Keratinocyte (primary cell): ENCODE data around the gene ANKRD6. TPM values are rescaled to one million over a fixed set of nuclear protein-coding genes. Genes with fewer than 3 reads are reported as not detected.

Experiments
- DNase-seq: peaks from one replicate; pipeline ENCODE4 v3.0.0-alpha.2; 2011; ENCODE audit warnings: low read depth, missing footprints, low spot score
- FAIRE-seq: peaks from 2 replicates; lab custom pipeline; 2011; peaks lifted over from hg19 to GRCh38; lab: Jason Lieb, UNC
- H2AFZ ChIP-seq: 2 replicates; pipeline ENCODE4 v1.6.0; 2012; ENCODE audit warnings: low read length, control low read depth, inconsistent platforms; ENCODE audit not compliant: control insufficient read depth
- H3K27ac ChIP-seq: 2 replicates; pipeline ENCODE4 v1.5.1; 2011; ENCODE audit warnings: low read length; ENCODE audit not compliant: control insufficient read depth, insufficient read depth
- H3K27me3 ChIP-seq: 3 replicates; pipeline ENCODE4 v1.6.0; 2011; ENCODE audit warnings: low read length; ENCODE audit not compliant: control insufficient read depth, insufficient read depth; ENCODE audit errors: extremely low read depth
- H3K36me3 ChIP-seq, 2 experiments: 2 replicates in 1 of 2; 3 replicates in 1 of 2; pipeline ENCODE4 v1.5.1; 2011; ENCODE audit warnings: low read length in 2 of 2, mild to moderate bottlenecking in 1 of 2; ENCODE audit not compliant: control insufficient read depth in 2 of 2, insufficient read depth in 2 of 2; ENCODE audit errors: extremely low read depth in 1 of 2
- H3K4me1 ChIP-seq: 3 replicates; pipeline ENCODE4 v1.5.1; 2011; ENCODE audit warnings: low read length; ENCODE audit not compliant: control insufficient read depth, insufficient read depth; ENCODE audit errors: extremely low read depth
- H3K4me2 ChIP-seq: 3 replicates; pipeline ENCODE4 v1.6.0; 2011; ENCODE audit warnings: low read depth, low read length; ENCODE audit not compliant: control insufficient read depth, insufficient read depth; ENCODE audit errors: extremely low read depth
- H3K4me3 ChIP-seq, 3 experiments: fragments of 200-600 bp in 1 of 3; sonication (generic) in 1 of 3; 2 replicates in 2 of 3; 3 replicates in 1 of 3; pipeline ENCODE4 v1.5.1; 2011 to 2016; ENCODE audit warnings: low read length in 3 of 3, mild to moderate bottlenecking in 3 of 3, control low read depth in 2 of 3, inconsistent platforms in 1 of 3, low read depth in 1 of 3, mixed read lengths in 1 of 3, mixed run types in 1 of 3, moderate library complexity in 1 of 3; ENCODE audit not compliant: control insufficient read depth in 2 of 3, insufficient read depth in 2 of 3; ENCODE audit errors: extremely low read depth in 1 of 3
- H3K79me2 ChIP-seq: 2 replicates; pipeline ENCODE4 v1.6.0; 2012; ENCODE audit warnings: low read length; ENCODE audit not compliant: control insufficient read depth, insufficient read depth
- H3K9ac ChIP-seq: 3 replicates; pipeline ENCODE4 v1.6.0; 2011; ENCODE audit warnings: low read length; ENCODE audit not compliant: control insufficient read depth, insufficient read depth; ENCODE audit errors: extremely low read depth
- H3K9me1 ChIP-seq: 3 replicates; pipeline ENCODE4 v1.6.0; 2011; ENCODE audit warnings: low read length; ENCODE audit not compliant: control insufficient read depth, insufficient read depth; ENCODE audit errors: extremely low read depth
- H3K9me3 ChIP-seq: 2 replicates; pipeline ENCODE4 v1.5.1; 2012; ENCODE audit warnings: low read depth, low read length; ENCODE audit not compliant: control insufficient read depth
- H4K20me1 ChIP-seq: 3 replicates; pipeline ENCODE4 v1.6.0; 2011; ENCODE audit warnings: low read length; ENCODE audit not compliant: control insufficient read depth, insufficient read depth; ENCODE audit errors: extremely low read depth
- EZH2 ChIP-seq: IDR thresholded peaks from one replicate; pipeline ENCODE4 v1.6.1; 2012; ENCODE audit warnings: inconsistent platforms, mild to moderate bottlenecking, low read length, moderate library complexity
- dilution Hi-C: fragments of 300-500 bp; cut with MboI; formaldehyde crosslinking; loops from one replicate; pipeline ENCODE4 v1.7.0; 2020; ENCODE audit warnings: low sequenced_read_pairs; ENCODE audit not compliant: extremely low pct_ligation_motif_present
- polyA plus RNA-seq, 5 experiments: library from polyadenylated mRNA; depleted of rRNA in 3 of 5; stranded (reverse) in 3 of 5; stranded (forward) in 1 of 5; unstranded in 1 of 5; fragments of >200 nt; gene quantifications; 1 replicate in 1 of 5; 2 replicates in 3 of 5; 3 replicates in 1 of 5; pipeline versions ENCODE4 v1.2.1 to v1.2.3, GENCODE V29; 2011 to 2012; ENCODE audit warnings: missing spikeins in 2 of 5, low read depth in 1 of 5, low replicate concordance in 1 of 5
- TF ChIP-seq, protein P1 (sequence below), 3 experiments: IDR thresholded peaks in 1 of 3; conservative IDR thresholded peaks in 1 of 3; optimal IDR thresholded peaks in 1 of 3; 2 replicates in 2 of 3; 3 replicates in 1 of 3; pipeline versions ENCODE3 to v1.5.1; 2011; ENCODE audit warnings: low read length in 3 of 3, mild to moderate bottlenecking in 3 of 3, moderate library complexity in 2 of 3, control low read depth in 1 of 3, inconsistent platforms in 1 of 3; ENCODE audit not compliant: insufficient read depth in 2 of 3; ENCODE audit errors: extremely low read depth in 1 of 3

ANKRD6 gene
- polyA plus RNA-seq, 1 donor (not counting 4 experiments of a cell fraction or from before 2014, with no cell fraction given) = 5.7 TPM

DNA sequence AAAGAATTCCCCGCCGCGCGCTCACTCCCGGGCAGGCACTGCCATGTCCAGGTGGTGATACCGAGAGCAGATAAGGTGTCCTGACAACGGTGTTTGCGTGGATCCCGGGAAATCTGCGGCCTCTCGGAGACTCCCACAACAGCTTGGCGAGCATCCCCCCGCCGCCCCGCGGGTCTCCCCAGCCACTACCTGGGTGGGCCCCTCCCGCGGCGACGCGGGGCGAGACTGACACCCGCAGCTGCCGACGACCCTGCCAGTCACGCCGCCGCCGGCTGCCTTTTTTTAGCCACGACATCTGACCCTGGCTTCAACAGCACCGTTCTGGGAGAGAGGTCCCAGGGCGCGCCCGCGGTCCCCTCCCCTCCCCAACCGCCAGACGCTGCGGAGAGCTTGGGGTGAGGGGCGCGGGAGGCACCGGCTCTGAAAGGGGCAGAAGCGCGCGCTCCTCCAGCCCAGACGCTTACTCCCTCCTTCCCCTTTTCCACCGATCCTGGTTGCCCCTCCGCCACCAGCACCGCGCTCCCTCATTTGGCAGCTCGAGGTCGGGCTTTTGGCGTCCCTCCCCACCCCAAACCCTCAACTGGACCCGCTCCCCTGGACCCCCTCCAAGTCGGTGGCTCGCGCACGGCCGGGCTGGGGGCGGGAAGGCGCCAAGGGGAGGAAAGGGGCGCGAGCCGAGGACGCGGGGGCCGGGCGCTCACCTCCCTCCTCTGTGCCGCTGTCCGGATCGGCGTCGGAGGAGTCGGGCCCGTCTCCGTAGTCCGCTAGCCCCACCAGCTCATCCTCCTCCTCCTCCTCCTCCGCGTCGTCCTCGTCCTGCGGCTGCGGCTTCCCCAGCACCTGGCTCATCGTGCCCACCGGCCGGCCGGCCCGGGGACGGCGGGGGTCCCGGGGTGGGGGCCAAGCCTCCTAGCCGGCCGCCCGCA lies 21.5 kb upstream of the ANKRD6 start:
- DNase-seq (no peak), FAIRE-seq (no peak)
- Histone ChIP-seq H3K9ac (no peak overlapping the region), H3K4me1 (no peaks in the 10 kb centered on the region), H3K27ac (no peak overlapping the region), H3K9me1 (no peaks in the 10 kb centered on the region), H3K79me2 (no peaks in the 10 kb centered on the region), H2AFZ (peak overlapping the region; percentile 32), H3K9me3 (no peaks in the 10 kb centered on the region), H3K4me2 (peak overlapping the region; percentile 66), H3K36me3 (no peaks in the 10 kb centered on the region), H4K20me1 (no peaks in the 10 kb centered on the region), H3K4me3 (peak overlapping the region; percentile 31 to 43 (median 40)), H3K27me3 (peaks cover 66% of the 10 kb centered on the region)
- TF ChIP-seq EZH2 = peak; percentile 93
- TF ChIP-seq, protein P1, sequence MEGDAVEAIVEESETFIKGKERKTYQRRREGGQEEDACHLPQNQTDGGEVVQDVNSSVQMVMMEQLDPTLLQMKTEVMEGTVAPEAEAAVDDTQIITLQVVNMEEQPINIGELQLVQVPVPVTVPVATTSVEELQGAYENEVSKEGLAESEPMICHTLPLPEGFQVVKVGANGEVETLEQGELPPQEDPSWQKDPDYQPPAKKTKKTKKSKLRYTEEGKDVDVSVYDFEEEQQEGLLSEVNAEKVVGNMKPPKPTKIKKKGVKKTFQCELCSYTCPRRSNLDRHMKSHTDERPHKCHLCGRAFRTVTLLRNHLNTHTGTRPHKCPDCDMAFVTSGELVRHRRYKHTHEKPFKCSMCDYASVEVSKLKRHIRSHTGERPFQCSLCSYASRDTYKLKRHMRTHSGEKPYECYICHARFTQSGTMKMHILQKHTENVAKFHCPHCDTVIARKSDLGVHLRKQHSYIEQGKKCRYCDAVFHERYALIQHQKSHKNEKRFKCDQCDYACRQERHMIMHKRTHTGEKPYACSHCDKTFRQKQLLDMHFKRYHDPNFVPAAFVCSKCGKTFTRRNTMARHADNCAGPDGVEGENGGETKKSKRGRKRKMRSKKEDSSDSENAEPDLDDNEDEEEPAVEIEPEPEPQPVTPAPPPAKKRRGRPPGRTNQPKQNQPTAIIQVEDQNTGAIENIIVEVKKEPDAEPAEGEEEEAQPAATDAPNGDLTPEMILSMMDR (optimal IDR thresholded peaks at IDR 0.05 in 1 of 3, IDR thresholded peaks at IDR 0.05 in 1 of 3, conservative IDR thresholded peaks at IDR 0.05 in 1 of 3; ENCODE audit: extremely low read depth in 1 of 3, insufficient read depth in 2 of 3, low read length in 3 of 3) = no peak
- dilution Hi-C loops = no loop called here

DNA sequence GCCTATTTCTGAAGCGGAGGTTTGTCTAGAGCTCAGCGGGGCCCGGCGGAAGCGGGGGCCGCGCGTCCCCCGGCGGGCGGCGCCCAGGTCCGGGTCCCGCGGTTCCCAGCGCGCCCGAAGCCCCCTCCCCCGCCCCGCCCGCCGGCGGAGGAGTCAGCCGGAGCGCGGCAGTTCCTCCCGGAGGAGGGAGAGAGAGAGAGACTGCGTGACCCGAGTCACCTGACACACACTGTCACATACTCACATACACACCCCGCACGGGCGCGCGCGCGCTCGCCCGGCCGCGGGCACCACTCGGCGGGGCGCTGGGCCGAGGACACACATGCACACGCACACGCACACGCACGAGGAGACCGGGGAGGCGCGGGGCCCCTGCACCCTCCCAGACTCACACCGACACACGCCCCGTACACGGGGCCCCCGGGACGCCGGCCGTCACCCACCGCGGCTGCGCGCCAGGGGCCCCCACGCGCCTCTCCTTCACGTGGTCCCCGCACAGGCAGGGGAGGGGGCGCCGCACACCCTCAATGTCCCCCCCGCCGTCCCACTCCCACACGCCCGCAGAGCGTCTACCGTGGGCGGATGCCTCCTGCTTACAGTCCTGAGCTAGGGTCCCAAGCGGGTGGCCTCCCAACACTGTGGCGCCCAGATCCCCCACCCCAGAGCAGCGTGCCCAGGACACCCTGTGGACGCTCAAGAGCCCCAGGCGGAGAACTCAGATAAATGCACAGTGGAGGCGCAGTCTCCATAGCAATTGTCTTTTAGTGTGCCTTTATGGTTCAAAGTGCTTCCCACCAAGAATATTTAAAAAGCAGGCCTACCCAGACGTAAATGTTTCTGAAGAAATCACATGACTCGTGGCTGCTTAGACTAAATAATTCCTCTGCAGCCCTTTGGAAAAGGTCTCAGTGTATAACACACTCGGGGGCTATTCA lies 20.6 kb upstream of the ANKRD6 start, which contains the start of gene RRAGD:
TSS of gene RRAGD (minus strand) at position 203 of the 935 bp plus-strand sequence. CDS start 280 bp downstream, outside the sequence.
- peak within 1 kb of the TSS; percentile 66 for H3K4me2 ChIP-seq
- H3K36me3 ChIP-seq = no peaks in the 10 kb centered on the region
- H3K79me2 ChIP-seq = no peaks in the 10 kb centered on the region
- H4K20me1 ChIP-seq = no peaks in the 10 kb centered on the region
- H2AFZ ChIP-seq = peak within 1 kb of the TSS; percentile 32
- peak within 1 kb of the TSS; percentile 31 to 43 (median 40) for H3K4me3 ChIP-seq
- DNase-seq = no peak
- H3K9me1 ChIP-seq = no peaks in the 10 kb centered on the region
- no peaks in the 10 kb centered on the region for H3K9me3 ChIP-seq
- dilution Hi-C loops = no loop called here
- H3K9ac ChIP-seq = no peak within 1 kb of the TSS
- no peak for FAIRE-seq
- H3K27ac ChIP-seq = no peak within 1 kb of the TSS
- H3K27me3 ChIP-seq = peaks cover 61% of the 10 kb centered on the region
- peak; percentile 59 for TF ChIP-seq EZH2
- TF ChIP-seq, protein P1 (optimal IDR thresholded peaks at IDR 0.05 in 1 of 3, IDR thresholded peaks at IDR 0.05 in 1 of 3, conservative IDR thresholded peaks at IDR 0.05 in 1 of 3; ENCODE audit: extremely low read depth in 1 of 3, insufficient read depth in 2 of 3, low read length in 3 of 3) = no peak
- H3K4me1 ChIP-seq = no peaks in the 10 kb centered on the region
